Esophagus squamous epithelium (tissue), 5 donors: Measurements from ENCODE around the gene MRPL24. TPM values are rescaled to one million over a fixed set of nuclear protein-coding genes. Genes with fewer than 3 reads are reported as not detected.
"Not testable (repeated sequence)": the region's sequence is repeated elsewhere in the genome, so short reads cannot be mapped to it uniquely, and the experiment has no call there.

Experiments used
- DNase-seq: peaks from one replicate; lab custom pipeline; 2025; lab: John Stamatoyannopoulos, UW
- H3K27ac ChIP-seq, 4 donors: fragments of 200-600 bp; sonication (generic); one replicate each; pipeline ENCODE4 v1.5.1; 2016 to 2019; ENCODE audit warnings: mild to moderate bottlenecking in 1 of 4
- H3K27me3 ChIP-seq, 4 donors: fragments of 200-600 bp; sonication (generic); 1 replicate in 3 of 4; 2 replicates in 1 of 4; pipeline versions ENCODE4 v1.5.1 to v1.6.0; 2017 to 2021; ENCODE audit warnings: antibody characterized with exemption in 1 of 4
- H3K36me3 ChIP-seq, 3 donors: fragments of 200-600 bp; sonication (generic); one replicate each; pipeline ENCODE4 v1.5.1; 2016 to 2019
- H3K4me1 ChIP-seq, 3 donors: fragments of 200-600 bp; sonication (generic); one replicate each; pipeline ENCODE4 v1.5.1; 2017 to 2019
- H3K4me3 ChIP-seq, 4 donors: fragments of 200-600 bp; sonication (generic); 1 replicate in 3 of 4; 2 replicates in 1 of 4; pipeline ENCODE4 v1.5.1; 2016 to 2019; ENCODE audit warnings: mild to moderate bottlenecking in 2 of 4, moderate library complexity in 1 of 4
- H3K9me3 ChIP-seq, 3 donors: fragments of 200-600 bp; sonication (generic); one replicate each; pipeline ENCODE4 v1.5.1; 2016 to 2019
- CTCF ChIP-seq, 6 experiments: fragments of 450-650 bp in 4 of 6; fragments of 200-600 bp in 2 of 6; sonication (generic) in 2 of 6; IDR thresholded peaks; one replicate each; pipeline ENCODE4 v1.5.1; 2016 to 2019; ENCODE audit warnings: antibody characterized with exemption in 6 of 6, mild to moderate bottlenecking in 4 of 6, moderate library complexity in 4 of 6
- POLR2A ChIP-seq, 4 donors: fragments of 450-650 bp; IDR thresholded peaks; one replicate each; pipeline ENCODE4 v1.6.1; 2017; ENCODE audit warnings: antibody characterized with exemption in 4 of 4, mild to moderate bottlenecking in 4 of 4, moderate library complexity in 3 of 4
- WGBS, 2 donors: methylation state at CpG; one replicate each; pipeline ENCODE4 v1.1.5; 2018; 5-methylcytosine and 5-hydroxymethylcytosine counted together
- intact Hi-C: fragments of 100-400 bp; cut with DNase I; formaldehyde crosslinking; loops from one replicate; pipeline ENCODE4 v1.15.0; 2022
- total RNA-seq, 4 donors: library from RNA; depleted of rRNA; stranded (reverse); fragments of >200 nt; gene quantifications; one replicate each; pipeline ENCODE4 v1.1.0, GENCODE V29; 2016
- donor health status: DM: yes; HTN: yes; CAD: no.

The MRPL24 gene
- total RNA-seq, 4 donors from 2014 or later = 39.5 to 45.8 (median 42.3) TPM

DNA sequence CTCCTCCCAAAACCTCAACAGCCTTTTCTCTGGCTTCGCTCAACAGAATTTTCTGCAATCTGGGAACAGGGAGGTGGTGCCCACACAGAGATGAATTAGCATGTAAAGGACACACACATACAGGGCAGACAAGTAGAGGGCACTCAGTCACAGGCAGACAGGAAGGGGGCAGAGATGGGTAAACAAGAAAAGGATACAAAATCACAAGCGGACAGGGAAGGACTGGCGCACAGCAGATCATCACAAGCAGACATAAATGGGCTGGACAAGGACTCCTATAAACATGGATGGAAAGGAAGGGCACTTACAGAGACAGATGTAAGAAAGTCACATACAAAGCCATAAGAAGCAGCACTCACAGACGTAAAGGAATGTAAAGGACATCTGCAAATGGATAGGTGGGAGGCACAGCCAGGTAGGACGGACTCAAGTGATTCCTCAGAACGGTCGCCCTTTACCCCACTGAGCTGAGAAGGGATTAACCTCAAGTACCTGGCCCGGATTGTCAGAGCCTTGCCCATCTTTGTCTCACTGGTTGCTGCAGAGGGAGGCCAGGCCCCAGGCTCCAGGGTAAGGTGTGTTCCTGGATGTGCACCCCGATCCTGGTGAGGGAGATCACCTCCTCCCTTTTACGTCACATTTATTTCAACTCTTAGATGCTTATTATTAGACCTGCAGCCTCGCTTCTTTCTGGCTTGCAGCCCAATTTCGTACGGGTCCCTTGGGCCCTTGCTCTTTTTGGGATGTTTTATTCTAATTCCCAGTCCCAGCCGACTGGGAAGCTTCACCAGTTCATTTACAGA, 25.6 kb upstream of the MRPL24 start:
- DNase-seq = no peak
- Histone ChIP-seq H3K4me1 (peaks cover 17 to 51% (median 36%) of the 10 kb centered on the region in 3 donors), H3K36me3 (peaks cover 0 to 16% (median 0%) of the 10 kb centered on the region in 3 donors), H3K27me3 (no peaks in the 10 kb centered on the region), H3K9me3 (no peaks in the 10 kb centered on the region), H3K4me3 (peak overlapping the region; percentile 43 to 93 (median 81)), H3K27ac (peak overlapping the region; percentile 71 to 98 (median 87))
- TF ChIP-seq CTCF (IDR thresholded peaks at IDR 0.05) = peak in 1 of 6 experiments; percentile 16
- peak in 1 of 4 donors; percentile 9 for TF ChIP-seq POLR2A (IDR thresholded peaks at IDR 0.05)
- intact Hi-C loops = no loop called here
- WGBS, 2 donors = 2 to 4% methylated on average over 13 of the region's 14 CpGs

DNA sequence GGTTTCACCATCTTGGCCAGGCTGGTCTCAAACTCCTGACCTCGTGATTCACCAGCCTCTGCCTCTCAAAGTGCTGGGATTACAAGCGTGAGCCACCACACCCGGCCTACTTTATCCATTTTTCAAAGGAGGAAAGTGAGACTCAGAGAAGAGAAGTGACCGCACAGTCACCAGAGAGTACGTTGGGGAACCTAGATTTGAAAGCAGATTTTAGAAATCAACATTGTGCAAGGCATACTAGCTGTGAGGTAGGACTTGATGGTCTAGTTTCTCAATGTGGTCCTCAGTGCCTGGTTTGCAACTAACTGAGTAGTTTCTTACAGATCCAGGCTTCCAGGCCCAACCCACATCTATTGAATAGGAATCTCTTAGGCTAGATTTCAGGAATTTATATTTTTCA, 24.8 kb upstream of the MRPL24 start:
- no peak for DNase-seq
- H3K4me3 ChIP-seq = peak overlapping the region in 1 of 4 donors; percentile 77
- H3K36me3 ChIP-seq = peaks cover 0 to 8% (median 0%) of the 10 kb centered on the region in 3 donors
- H3K9me3 ChIP-seq = no peaks in the 10 kb centered on the region
- intact Hi-C loops = no loop called here
- peaks cover 17 to 43% (median 30%) of the 10 kb centered on the region in 3 donors for H3K4me1 ChIP-seq
- peak overlapping the region in 2 of 4 donors; percentile 84 to 98 for H3K27ac ChIP-seq
- no peaks in the 10 kb centered on the region for H3K27me3 ChIP-seq
- TF ChIP-seq CTCF (IDR thresholded peaks at IDR 0.05) = no peak
- TF ChIP-seq POLR2A (IDR thresholded peaks at IDR 0.05) = no peak
- 73 to 88% methylated on average over 2 to 5 of the region's 5 CpGs for WGBS, 2 donors

DNA sequence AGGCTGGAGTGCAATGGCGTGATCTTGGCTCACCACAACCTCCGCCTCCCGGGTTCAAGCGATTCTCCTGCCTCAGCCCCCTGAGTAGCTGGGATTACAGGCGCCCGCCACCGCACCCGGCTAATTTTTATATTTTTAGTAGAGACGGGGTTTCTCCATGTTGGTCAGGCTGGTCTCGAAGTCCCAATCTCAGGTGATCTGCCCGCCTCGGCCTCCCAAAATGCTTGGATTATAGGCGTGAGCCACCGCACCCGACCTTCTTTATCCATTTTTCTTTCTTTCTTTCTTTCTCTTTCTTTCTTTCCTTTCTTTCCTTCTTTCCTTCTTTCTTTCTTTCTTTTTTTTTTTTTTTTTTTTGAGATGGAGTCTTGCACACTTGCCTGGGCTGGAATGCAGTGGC, 24.2 kb upstream of the MRPL24 start:
- peaks cover 13 to 38% (median 26%) of the 10 kb centered on the region in 3 donors for H3K4me1 ChIP-seq
- H3K9me3 ChIP-seq, H3K27me3 ChIP-seq, H3K4me3 ChIP-seq, H3K36me3 ChIP-seq, H3K27ac ChIP-seq, DNase-seq, intact Hi-C loops: not testable (repeated sequence)
- WGBS, 2 donors = 92 to 96% methylated on average over 14 to 15 of the region's 15 CpGs

DNA sequence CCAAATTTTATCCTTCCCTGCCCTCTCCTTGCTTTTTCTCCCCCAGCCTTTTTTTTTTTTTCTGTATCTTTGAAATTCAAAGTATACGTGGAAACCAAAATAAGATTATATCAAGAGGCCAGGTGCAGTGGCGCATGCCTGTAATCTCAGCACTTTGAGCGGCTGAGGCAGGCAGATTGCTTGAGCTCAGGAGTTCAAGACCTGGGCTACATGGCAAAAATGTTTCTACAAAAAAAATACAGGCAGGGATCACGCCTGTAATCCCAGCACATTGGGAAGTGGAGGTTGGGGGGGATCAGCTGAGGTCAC, 19.9 kb upstream of the MRPL24 start:
- intact Hi-C loops = no loop called here
- Histone ChIP-seq H3K9me3 (no peaks in the 10 kb centered on the region), H3K4me1 (peaks cover 0 to 3% (median 1%) of the 10 kb centered on the region in 3 donors), H3K4me3 (no peak overlapping the region), H3K27me3 (no peaks in the 10 kb centered on the region), H3K27ac (no peak overlapping the region), H3K36me3 (no peaks in the 10 kb centered on the region)
- WGBS, 2 donors = 77 to 83% methylated on average over 2 to 4 of the region's 4 CpGs
- no peak for DNase-seq
- TF ChIP-seq CTCF (IDR thresholded peaks at IDR 0.05) (no peak), POLR2A (IDR thresholded peaks at IDR 0.05) (no peak)

DNA sequence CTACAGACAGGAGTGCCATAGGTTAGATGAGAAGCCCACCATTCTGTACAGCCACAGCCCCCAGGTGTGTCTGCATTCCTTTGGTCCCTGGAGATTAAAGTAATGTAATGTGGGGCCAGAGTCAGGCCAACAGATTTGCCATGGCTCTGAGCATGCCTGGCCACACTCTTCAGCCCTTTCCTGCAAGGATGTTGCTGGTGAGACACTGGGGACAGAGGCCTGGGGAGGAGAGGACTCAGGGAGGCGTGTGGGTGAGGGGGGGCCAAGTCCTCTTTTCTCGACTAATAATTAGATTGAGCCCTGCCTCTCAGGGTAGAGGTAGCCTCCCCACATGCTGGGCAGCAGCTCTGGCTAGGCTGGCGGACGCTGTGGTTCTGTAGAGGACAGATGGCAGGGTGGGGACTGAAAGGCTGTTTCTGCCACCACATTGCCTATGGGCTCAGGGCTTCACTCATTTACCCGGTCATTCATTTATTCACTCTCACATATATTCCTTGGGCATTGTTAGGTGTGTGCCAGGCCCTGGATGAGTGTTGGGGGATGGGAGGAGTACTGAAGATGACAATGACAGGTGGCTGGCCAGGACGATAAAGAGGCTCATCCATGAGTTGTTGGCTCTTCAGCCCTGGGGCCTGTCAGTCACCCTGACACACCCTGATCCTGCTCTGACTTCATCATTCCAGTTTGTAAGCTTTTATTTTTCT, 19.4 kb upstream of the MRPL24 start:
- no peaks in the 10 kb centered on the region for H3K36me3 ChIP-seq
- no peaks in the 10 kb centered on the region for H3K9me3 ChIP-seq
- WGBS, 2 donors = 51 to 68% methylated on average over 2 to 3 of the region's 6 CpGs
- no peak for TF ChIP-seq CTCF (IDR thresholded peaks at IDR 0.05)
- H3K4me1 ChIP-seq = no peaks in the 10 kb centered on the region
- no peak for DNase-seq
- no peak overlapping the region for H3K4me3 ChIP-seq
- H3K27me3 ChIP-seq = no peaks in the 10 kb centered on the region
- no peak overlapping the region for H3K27ac ChIP-seq
- intact Hi-C loops = no loop called here

DNA sequence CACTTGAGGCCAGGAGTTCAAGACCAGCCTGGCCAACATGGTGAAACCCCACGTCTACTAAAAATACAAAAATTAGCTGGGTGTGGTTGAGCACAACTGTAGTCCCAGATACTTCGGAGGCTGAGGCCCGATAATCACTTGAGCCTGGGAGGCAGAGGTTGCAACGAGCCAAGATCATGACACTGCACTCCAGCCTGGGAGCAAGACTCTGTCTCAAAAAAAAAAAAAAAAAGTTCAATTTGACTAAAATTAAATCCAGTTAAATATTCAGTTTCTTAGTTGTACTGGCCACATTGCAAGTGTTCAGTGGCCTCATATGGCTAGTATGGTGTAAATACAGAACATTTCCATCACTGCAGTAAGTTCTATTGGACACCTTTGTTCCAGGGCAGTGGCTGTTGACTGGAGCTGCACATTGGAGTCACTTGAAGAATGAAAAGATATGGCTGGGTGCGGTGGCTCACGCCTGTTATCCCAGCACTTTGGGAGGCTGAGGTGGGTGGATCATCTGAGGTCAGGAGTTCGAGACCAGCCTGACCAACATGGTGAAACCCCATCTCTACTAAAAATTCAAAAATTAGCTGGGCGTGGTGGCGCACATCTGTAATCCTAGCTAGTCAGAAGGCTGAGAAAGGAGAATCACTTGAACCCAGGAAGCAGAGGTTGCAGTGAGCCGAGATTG, 16.8 kb upstream of the MRPL24 start:
- H3K27ac ChIP-seq, intact Hi-C loops, H3K4me3 ChIP-seq, H3K9me3 ChIP-seq, H3K36me3 ChIP-seq, H3K27me3 ChIP-seq, DNase-seq: not testable (repeated sequence)
- H3K4me1 ChIP-seq = peaks cover 0 to 13% (median 9%) of the 10 kb centered on the region in 3 donors
- 86 to 94% methylated on average over 10 of the region's 10 CpGs for WGBS, 2 donors
